Measurements from ENCODE around the gene FASTKD2. TPM values are rescaled to one million over a fixed set of nuclear protein-coding genes. Genes with fewer than 3 reads are reported as not detected.
"Not testable (repeated sequence)": the region's sequence is repeated elsewhere in the genome, so short reads cannot be mapped to it uniquely, and the experiment has no call there.

FASTKD2 gene
- total RNA-seq, 2 donors from 2014 or later: 15.3 to 16.5 TPM

GRCh38 chr2:206801418-206802189 lies 36.2 kb downstream of the FASTKD2 start:
- Histone ChIP-seq H3K4me3 (no peak overlapping the region), H3K36me3 (replicated peaks in 1 of 2; ENCODE audit: insufficient read depth in 1 of 2, low read depth in 2 of 2) (no peaks in the 10 kb centered on the region), H3K27ac (no peak overlapping the region), H3K27me3 (no peaks in the 10 kb centered on the region), H3K4me1 (peaks cover 5% of the 10 kb centered on the region), H3K9me3 (no peaks in the 10 kb centered on the region)
- 73 to 80% methylated on average over 9 of the region's 9 CpGs for WGBS, 2 donors
- intact Hi-C loops (cut with DNase I): loop anchor here (5.0 kb wide), 1 partner anchor 671 kb away; no protein-coding TSS in a partner anchor
- no peak for TF ChIP-seq CTCF (IDR thresholded peaks at IDR 0.05)
- no peak for TF ChIP-seq POLR2A (IDR thresholded peaks at IDR 0.05)
- DNase-seq (no peak), ATAC-seq (no peak)

DNA sequence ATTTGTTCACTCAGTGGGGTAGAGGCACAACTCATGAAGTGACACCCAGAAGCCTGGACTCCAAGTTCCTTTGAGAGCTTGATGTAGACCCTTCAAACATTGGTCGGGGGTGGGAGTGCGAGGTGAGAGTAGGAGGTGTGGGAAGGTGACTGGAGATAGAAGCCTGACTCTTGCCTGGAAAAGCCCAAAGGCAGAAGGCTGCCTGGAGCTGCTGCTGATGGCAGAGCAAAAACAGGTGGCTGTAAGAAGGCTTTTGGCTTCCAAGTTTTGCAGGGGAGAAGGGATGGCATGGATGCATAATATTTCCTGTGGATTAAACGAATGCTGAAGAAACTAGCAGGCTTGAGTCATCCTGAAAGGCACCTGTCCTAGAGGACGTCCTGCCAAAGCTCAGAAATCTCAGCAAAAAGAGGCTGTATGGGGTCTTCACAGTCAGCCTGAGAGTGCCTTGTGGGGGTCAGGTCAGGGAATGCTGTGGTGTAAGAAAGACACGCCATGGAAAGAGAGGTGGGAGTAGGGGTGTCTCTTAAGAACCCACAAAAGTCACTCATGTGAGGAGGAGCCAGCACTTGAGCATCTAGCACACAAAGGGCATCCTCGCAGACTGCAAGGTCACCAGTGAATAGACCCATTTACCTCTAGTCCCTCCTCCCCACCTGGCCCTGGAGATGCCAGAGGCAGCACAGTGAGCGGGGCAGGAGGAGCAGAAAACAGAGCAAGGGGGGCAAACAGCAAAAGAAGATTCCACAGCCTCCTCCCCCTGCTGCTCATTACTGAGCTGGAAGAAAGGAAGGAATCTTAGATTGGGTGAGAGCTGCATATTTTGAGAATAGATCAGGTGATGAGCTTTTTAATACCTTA lies 37.5 kb downstream of the FASTKD2 start:
- Histone ChIP-seq H3K4me3 (no peak overlapping the region), H3K9me3 (no peaks in the 10 kb centered on the region), H3K27me3 (no peaks in the 10 kb centered on the region), H3K27ac (no peak overlapping the region), H3K4me1 (peaks cover 5% of the 10 kb centered on the region), H3K36me3 (replicated peaks in 1 of 2; ENCODE audit: insufficient read depth in 1 of 2, low read depth in 2 of 2) (no peaks in the 10 kb centered on the region)
- DNase-seq: no peak
- ATAC-seq: no peak
- intact Hi-C loops (cut with DNase I): loop anchor here (5.0 kb wide), 1 partner anchor 669 kb away; no protein-coding TSS in a partner anchor
- 80 to 82% methylated on average over 7 of the region's 7 CpGs for WGBS, 2 donors
- no peak for TF ChIP-seq CTCF (IDR thresholded peaks at IDR 0.05)
- no peak for TF ChIP-seq POLR2A (IDR thresholded peaks at IDR 0.05)

DNA sequence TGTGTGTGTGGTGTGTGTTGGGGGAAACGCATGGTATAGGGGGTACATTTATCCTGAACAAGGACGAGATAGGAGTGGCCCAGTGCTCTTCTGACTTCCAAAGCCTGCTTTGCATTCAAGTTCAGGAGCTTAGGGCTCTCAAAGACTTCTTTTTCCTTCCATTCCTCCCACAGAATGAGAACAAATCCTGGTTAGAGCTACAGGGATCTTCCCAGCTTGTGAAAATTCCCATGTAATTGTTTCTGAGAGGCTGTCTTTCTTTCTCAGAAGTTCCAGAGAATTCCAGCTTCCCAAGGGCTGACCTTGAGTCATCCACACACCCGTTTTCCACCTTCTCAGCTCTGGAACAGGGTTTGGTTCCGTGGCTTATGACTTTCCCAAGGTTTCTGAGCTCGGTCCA lies 38.9 kb downstream of the FASTKD2 start:
- intact Hi-C loops (cut with DNase I): loop anchor here (5.0 kb wide), 1 partner anchor 668 kb away; no protein-coding TSS in a partner anchor
- no peak for TF ChIP-seq CTCF (IDR thresholded peaks at IDR 0.05)
- no peak for TF ChIP-seq POLR2A (IDR thresholded peaks at IDR 0.05)
- no peak for DNase-seq
- H3K27ac ChIP-seq: no peak overlapping the region
- no peaks in the 10 kb centered on the region for H3K36me3 ChIP-seq (replicated peaks in 1 of 2; ENCODE audit: insufficient read depth in 1 of 2, low read depth in 2 of 2)
- H3K9me3 ChIP-seq: no peaks in the 10 kb centered on the region
- H3K27me3 ChIP-seq: no peaks in the 10 kb centered on the region
- 53 to 72% methylated on average over 5 of the region's 5 CpGs for WGBS, 2 donors
- H3K4me1 ChIP-seq: peaks cover 5% of the 10 kb centered on the region
- no peak for ATAC-seq
- no peak overlapping the region for H3K4me3 ChIP-seq

- no peaks in the 10 kb centered on the region for H3K9me3 ChIP-seq
- intact Hi-C loops (cut with DNase I): no loop called here
- no peaks in the 10 kb centered on the region for H3K27me3 ChIP-seq
- no peaks in the 10 kb centered on the region for H3K36me3 ChIP-seq (replicated peaks in 1 of 2; ENCODE audit: insufficient read depth in 1 of 2, low read depth in 2 of 2)
- ATAC-seq (no peak), DNase-seq (no peak)
- H3K4me1 ChIP-seq: no peaks in the 10 kb centered on the region
- H3K4me3 ChIP-seq: no peak overlapping the region
- H3K27ac ChIP-seq: no peak overlapping the region
- no peak for TF ChIP-seq POLR2A (IDR thresholded peaks at IDR 0.05)
- TF ChIP-seq CTCF (IDR thresholded peaks at IDR 0.05): no peak
- 48 to 59% methylated on average over 6 of the region's 6 CpGs for WGBS, 2 donors
Observed at GRCh38 chr2:206805887-206806607, 40.6 kb downstream of the FASTKD2 start.

DNA sequence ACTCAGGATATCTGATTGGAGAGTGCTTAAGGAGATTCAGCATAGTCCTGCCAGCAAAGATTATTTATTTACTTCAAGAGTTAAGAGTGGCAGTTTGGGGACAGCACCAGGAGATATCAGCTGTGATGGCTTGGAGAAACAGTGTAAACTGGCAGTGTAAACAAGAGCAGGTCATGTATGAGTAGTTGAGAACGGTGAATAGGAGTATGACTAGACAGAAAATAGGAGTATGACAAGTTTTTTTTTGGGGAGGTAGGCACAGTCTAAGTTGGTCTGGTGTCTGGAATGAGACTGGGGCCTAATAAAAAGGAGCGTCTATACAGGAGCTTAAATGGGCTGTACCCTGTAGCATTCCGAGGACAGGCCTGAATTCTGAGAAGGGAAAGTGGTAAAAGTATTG lies 42.2 kb downstream of the FASTKD2 start:
- ATAC-seq; DNase-seq; H3K4me3 ChIP-seq; H3K9me3 ChIP-seq; H3K27ac ChIP-seq; H3K4me1 ChIP-seq; H3K36me3 ChIP-seq (replicated peaks in 1 of 2; ENCODE audit: insufficient read depth in 1 of 2, low read depth in 2 of 2); H3K27me3 ChIP-seq; intact Hi-C loops (cut with DNase I): not testable (repeated sequence)
- WGBS, 2 donors: 65 to 77% methylated on average over 3 of the region's 3 CpGs

DNA sequence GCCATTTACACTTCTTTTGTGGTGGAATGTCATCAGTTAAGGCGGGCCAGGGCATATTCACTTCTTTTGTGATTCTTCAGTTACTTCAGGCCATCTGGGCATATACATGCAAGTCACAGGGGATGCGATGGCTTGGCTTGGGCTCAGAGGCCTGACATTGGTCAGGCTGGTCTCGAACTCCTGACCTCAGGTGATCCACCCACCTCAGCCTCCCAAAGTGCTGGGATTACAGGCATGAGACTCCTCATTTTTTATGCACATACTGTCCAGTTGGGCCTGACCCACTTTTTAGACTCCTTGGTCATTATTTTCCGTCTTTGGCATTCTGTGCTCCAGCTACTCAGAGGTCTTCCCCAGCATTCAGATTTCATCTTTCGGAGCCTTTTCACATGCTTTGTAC lies 47.1 kb downstream of the FASTKD2 start:
- H3K27ac ChIP-seq; H3K9me3 ChIP-seq; H3K4me1 ChIP-seq; DNase-seq; ATAC-seq; H3K4me3 ChIP-seq; H3K27me3 ChIP-seq; H3K36me3 ChIP-seq (replicated peaks in 1 of 2; ENCODE audit: insufficient read depth in 1 of 2, low read depth in 2 of 2); intact Hi-C loops (cut with DNase I): not testable (repeated sequence)
- 93 to 94% methylated on average over 5 of the region's 5 CpGs for WGBS, 2 donors

Data from body of pancreas (tissue), 4 donors.